HepG2 (cell line): ENCODE measurements around the gene GRAMD1B.

Source experiments
- BRD4 ChIP-seq: sonication (generic); formaldehyde crosslinking; IDR thresholded peaks from 2 replicates; pipeline ENCODE4 v1.4.0; 2020; ENCODE audit warnings: missing genetic modification reagents
- EZH2 ChIP-seq: conservative IDR thresholded peaks from 2 replicates; pipeline ENCODE4 v1.6.1; 2012; ENCODE audit warnings: mild to moderate bottlenecking, low read depth, low read length, moderate library complexity
- JUND ChIP-seq: sonication (generic); formaldehyde crosslinking; IDR thresholded peaks from 2 replicates; pipeline ENCODE4 v1.8.0; 2022; ENCODE audit warnings: mild to moderate bottlenecking, missing genetic modification reagents
- POLR2A ChIP-seq, 2 experiments: IDR thresholded peaks; 2 replicates each; pipeline ENCODE4 v1.6.1; 2011; ENCODE audit warnings: low read depth in 2 of 2, low read length in 2 of 2, mild to moderate bottlenecking in 1 of 2, moderate library complexity in 1 of 2; ENCODE audit not compliant: insufficient read depth in 1 of 2
- POLR2AphosphoS5 ChIP-seq: IDR thresholded peaks from 2 replicates; pipeline ENCODE4 v1.6.1; 2012; ENCODE audit warnings: low read depth, low read length
- SETDB1 ChIP-seq: sonication (generic); formaldehyde crosslinking; IDR thresholded peaks from 2 replicates; pipeline ENCODE4 v1.5.1; 2020; ENCODE audit warnings: missing genetic modification reagents, mild to moderate bottlenecking, borderline replicate concordance
- ZNF7 ChIP-seq: IDR thresholded peaks from 2 replicates; pipeline ENCODE4 v1.6.1; 2016; ENCODE audit warnings: missing biosample characterization, missing genetic modification reagents
- ZNF720 ChIP-seq: sonication (generic); formaldehyde crosslinking; IDR thresholded peaks from 2 replicates; pipeline ENCODE4 v1.4.0; 2020; ENCODE audit warnings: missing genetic modification reagents
- TF ChIP-seq, protein P1 (sequence below): IDR thresholded peaks from 2 replicates; pipeline ENCODE4 v1.6.1; 2012; ENCODE audit warnings: inconsistent platforms
- TF ChIP-seq, protein P2 (sequence below): IDR thresholded peaks from 2 replicates; pipeline ENCODE4 v1.6.1; 2018; ENCODE audit warnings: missing genetic modification reagents
- TF ChIP-seq, protein P3 (sequence below): sonication (generic); formaldehyde crosslinking; IDR thresholded peaks from 2 replicates; pipeline ENCODE4 v1.8.0; 2022; ENCODE audit warnings: low read depth, missing genetic modification reagents
- TF ChIP-seq, protein P4 (sequence below): sonication (generic); formaldehyde crosslinking; IDR thresholded peaks from 2 replicates; pipeline ENCODE4 v1.5.0; 2020; ENCODE audit warnings: mild to moderate bottlenecking, missing genetic modification reagents, moderate library complexity

DNA sequence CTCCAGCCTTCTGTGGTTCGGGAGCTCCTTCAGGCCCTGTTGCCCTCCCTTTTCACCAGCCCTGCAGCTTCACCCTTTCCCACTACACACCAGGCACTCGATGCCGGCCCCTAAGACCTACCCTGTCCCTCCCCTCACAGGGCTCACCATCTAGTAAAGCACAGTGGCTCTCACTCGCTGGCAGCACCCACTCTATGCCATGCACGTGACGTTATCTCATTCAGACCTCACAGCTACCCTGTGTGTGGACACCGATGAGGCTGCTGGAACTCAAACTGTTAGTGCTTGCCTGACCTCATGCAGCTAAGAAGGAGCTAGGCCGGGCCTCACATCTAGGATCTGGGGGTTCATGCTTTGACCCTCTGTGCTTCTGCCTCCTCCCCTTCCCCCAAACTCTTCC is 178.9 kb downstream of the GRAMD1B start:
- TF ChIP-seq, protein P1, sequence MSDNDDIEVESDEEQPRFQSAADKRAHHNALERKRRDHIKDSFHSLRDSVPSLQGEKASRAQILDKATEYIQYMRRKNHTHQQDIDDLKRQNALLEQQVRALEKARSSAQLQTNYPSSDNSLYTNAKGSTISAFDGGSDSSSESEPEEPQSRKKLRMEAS: no peak
- no peak for TF ChIP-seq ZNF7
- no peak for TF ChIP-seq POLR2AphosphoS5
- TF ChIP-seq ZNF720: no peak
- no peak for TF ChIP-seq SETDB1 (CRISPR knock-in tag)
- TF ChIP-seq EZH2: no peak
- TF ChIP-seq, protein P2, sequence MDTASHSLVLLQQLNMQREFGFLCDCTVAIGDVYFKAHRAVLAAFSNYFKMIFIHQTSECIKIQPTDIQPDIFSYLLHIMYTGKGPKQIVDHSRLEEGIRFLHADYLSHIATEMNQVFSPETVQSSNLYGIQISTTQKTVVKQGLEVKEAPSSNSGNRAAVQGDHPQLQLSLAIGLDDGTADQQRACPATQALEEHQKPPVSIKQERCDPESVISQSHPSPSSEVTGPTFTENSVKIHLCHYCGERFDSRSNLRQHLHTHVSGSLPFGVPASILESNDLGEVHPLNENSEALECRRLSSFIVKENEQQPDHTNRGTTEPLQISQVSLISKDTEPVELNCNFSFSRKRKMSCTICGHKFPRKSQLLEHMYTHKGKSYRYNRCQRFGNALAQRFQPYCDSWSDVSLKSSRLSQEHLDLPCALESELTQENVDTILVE: no peak
- TF ChIP-seq BRD4: no peak
- TF ChIP-seq POLR2A (IDR thresholded peaks at IDR 0.05; ENCODE audit: insufficient read depth in 1 of 2, low read depth in 2 of 2, low read length in 2 of 2): no peak
- TF ChIP-seq, protein P3, sequence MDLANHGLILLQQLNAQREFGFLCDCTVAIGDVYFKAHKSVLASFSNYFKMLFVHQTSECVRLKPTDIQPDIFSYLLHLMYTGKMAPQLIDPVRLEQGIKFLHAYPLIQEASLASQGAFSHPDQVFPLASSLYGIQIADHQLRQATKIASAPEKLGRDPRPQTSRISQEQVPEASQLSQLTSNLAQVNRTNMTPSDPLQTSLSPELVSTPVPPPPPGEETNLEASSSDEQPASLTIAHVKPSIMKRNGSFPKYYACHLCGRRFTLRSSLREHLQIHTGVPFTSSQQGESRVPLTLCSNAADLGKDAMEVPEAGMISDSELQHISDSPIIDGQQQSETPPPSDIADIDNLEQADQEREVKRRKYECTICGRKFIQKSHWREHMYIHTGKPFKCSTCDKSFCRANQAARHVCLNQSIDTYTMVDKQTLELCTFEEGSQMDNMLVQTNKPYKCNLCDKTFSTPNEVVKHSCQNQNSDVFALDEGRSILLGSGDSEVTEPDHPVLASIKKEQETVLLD (CRISPR knock-in tag): no peak
- TF ChIP-seq, protein P4, sequence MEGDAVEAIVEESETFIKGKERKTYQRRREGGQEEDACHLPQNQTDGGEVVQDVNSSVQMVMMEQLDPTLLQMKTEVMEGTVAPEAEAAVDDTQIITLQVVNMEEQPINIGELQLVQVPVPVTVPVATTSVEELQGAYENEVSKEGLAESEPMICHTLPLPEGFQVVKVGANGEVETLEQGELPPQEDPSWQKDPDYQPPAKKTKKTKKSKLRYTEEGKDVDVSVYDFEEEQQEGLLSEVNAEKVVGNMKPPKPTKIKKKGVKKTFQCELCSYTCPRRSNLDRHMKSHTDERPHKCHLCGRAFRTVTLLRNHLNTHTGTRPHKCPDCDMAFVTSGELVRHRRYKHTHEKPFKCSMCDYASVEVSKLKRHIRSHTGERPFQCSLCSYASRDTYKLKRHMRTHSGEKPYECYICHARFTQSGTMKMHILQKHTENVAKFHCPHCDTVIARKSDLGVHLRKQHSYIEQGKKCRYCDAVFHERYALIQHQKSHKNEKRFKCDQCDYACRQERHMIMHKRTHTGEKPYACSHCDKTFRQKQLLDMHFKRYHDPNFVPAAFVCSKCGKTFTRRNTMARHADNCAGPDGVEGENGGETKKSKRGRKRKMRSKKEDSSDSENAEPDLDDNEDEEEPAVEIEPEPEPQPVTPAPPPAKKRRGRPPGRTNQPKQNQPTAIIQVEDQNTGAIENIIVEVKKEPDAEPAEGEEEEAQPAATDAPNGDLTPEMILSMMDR (CRISPR knock-in tag): no peak
- no peak for TF ChIP-seq JUND (CRISPR knock-in tag)
